CD4-positive, alpha-beta T cell treated with Interleukin-21 for 1 hour (primary cell): ENCODE results near the gene DUS1L.

ENCODE experiments used
- DNase-seq: peaks from one replicate; pipeline ENCODE4 v3.0.0-alpha.2; 2020

Gene DUS1L

GRCh38 chr17:82076018-82076784, 10.6 kb upstream of the DUS1L start:
- DNase-seq = no peak

GRCh38 chr17:82073446-82073845, 7.8 kb upstream of the DUS1L start:
- DNase-seq = no peak

- no peak for DNase-seq
Measured at GRCh38 chr17:82072827-82073226, 7.2 kb upstream of the DUS1L start.

- DNase-seq = no peak
Measured at GRCh38 chr17:82070611-82071010, 5.0 kb upstream of the DUS1L start.

- no peak for DNase-seq
Measured at GRCh38 chr17:82065193-82065637, 389 bp downstream of the DUS1L start.

- DNase-seq = no peak
Measured at GRCh38 chr17:82064433-82065192, 991 bp downstream of the DUS1L start.

GRCh38 chr17:82063424-82064415, 1.9 kb downstream of the DUS1L start:
- no peak for DNase-seq

- DNase-seq = no peak
Measured at GRCh38 chr17:82062984-82063368, 2.6 kb downstream of the DUS1L start.

GRCh38 chr17:82062076-82062983, 3.3 kb downstream of the DUS1L start:
- DNase-seq = no peak

GRCh38 chr17:82061047-82061925, 4.3 kb downstream of the DUS1L start:
- no peak for DNase-seq

- DNase-seq = no peak
Measured at GRCh38 chr17:82060614-82061013, 5.0 kb downstream of the DUS1L start.

GRCh38 chr17:82060001-82060380, 5.6 kb downstream of the DUS1L start:
- no peak for DNase-seq

- DNase-seq = no peak
Measured at GRCh38 chr17:82059272-82060000, 6.2 kb downstream of the DUS1L start.

- DNase-seq = no peak
Measured at GRCh38 chr17:82058855-82059249, 6.8 kb downstream of the DUS1L start.

- DNase-seq = no peak
Measured at GRCh38 chr17:82058230-82058854, 7.3 kb downstream of the DUS1L start.

GRCh38 chr17:82056729-82057621, 8.6 kb downstream of the DUS1L start:
- DNase-seq = no peak

GRCh38 chr17:82055965-82056728, 9.5 kb downstream of the DUS1L start:
- DNase-seq = no peak
